HG03469 (cell line): Measurements from ENCODE around the gene NFKB2.

Experiments
- ATAC-seq: cut with Tn5 transposase; IDR thresholded peaks from one replicate; pipeline ENCODE4 v1.9.1; 2021; ENCODE audit warnings: mild to moderate bottlenecking, moderate library complexity, moderate number of reproducible peaks; ENCODE audit not compliant: unreplicated experiment

The NFKB2 gene

GRCh38 chr10:102395400-102396316, at the start of gene NFKB2:
TSS of gene NFKB2 (plus strand) at chr10:102395705. CDS start at chr10:102395960, 255 bp downstream.
- ATAC-seq = no peak

GRCh38 chr10:102347236-102347828, 48.2 kb upstream of the NFKB2 start:
- no peak for ATAC-seq

GRCh38 chr10:102352066-102352715, 43.3 kb upstream of the NFKB2 start:
- no peak for ATAC-seq

DNA sequence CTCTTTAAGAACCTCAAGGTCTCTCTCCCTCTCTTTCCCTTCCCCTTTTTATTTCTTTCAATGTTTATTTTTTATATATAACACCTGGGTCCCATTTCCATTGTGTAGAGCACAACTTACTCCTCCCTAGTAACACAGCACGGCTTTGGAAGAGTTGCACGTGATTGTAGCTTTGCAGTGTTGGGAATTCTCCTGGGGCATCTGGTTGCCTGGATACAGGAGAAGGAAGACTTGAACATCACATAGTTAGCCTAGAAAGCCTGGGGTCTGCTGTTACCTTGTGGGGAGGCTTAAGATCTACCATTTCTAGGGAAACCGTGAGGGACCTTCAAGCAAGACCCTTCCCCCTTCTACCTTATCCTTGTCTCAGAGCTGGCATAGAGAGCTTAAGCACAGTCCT, 41.1 kb upstream of the NFKB2 start:
- ATAC-seq = no peak

- ATAC-seq = no peak
Measured at GRCh38 chr10:102358712-102359382, 36.7 kb upstream of the NFKB2 start.

DNA sequence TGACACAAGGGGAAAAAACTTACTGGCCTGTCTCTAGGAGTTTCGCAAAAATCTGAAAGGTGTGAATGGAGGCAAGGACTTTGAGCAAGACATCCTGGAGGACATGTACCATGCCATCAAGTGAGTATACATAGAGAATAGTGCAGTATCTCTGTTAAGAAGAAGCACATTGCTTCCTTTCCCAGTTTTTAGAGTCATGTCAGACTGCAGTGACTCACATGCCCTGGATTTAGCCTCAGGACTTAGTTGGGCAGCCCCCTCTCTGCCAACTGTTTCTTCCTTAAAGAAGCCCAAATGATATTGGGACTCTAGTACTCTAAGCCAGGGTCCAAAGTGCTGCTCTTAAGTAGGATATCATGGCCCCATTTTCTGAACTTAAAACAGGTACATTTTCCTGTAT, 28.1 kb upstream of the NFKB2 start:
- no peak for ATAC-seq

GRCh38 chr10:102368077-102368476, 27.4 kb upstream of the NFKB2 start:
- no peak for ATAC-seq

DNA sequence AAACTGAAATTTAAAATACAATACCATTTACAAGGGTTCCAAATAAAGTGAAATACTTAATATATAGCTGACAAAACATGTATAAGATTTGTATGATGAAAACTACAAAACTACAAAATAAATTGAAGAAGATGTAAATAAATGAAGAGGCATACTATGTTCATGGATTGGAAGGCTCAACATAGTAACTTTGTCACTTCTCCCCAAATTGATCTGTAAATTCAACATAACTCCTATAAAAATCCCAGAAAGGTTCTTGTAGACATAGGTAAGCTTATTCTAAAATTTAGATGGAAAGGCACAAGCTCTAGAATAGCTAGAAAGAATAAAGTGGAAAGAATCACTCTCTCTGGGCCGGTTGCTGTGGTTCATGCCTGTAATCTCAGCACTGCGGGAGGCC, 24.2 kb upstream of the NFKB2 start:
- ATAC-seq = no peak

DNA sequence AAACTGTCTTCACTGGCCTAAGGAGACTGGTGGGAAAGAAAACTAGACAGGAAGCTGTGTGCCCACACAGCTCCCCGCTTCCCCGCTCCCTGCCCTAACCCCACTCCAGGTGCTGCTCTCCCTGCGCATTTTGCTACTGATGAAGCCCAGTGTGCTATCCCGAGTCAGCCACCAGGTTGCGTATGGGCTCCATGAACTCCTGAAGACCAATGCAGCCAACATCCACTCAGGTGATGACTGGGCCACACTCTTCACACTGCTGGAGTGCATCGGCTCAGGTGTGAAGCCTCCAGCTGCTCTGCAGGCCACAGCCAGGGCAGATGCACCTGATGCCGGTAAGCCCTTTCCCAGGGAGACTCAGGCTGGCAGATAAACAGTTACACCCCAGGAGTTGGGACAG, 20.3 kb upstream of the NFKB2 start:
- no peak for ATAC-seq

DNA sequence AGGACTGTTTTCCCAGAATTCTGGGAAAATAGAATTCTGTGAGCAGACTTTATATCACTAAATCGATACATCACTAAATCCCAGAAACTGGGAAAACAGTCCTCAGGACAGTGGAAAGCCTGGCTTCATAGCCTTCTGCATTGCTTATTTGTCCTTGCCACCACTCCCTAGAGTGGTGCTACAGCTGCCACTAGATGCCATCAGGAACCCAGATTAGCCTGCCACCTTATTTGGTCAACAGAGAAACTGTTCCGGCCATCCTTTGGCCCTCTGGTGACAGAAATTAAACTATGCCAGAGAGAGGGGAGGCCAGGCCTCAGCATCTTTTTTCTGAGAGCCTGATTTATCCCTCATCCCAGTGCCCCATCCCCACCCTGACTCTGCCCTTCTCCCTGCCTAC, 19.6 kb upstream of the NFKB2 start:
- no peak for ATAC-seq

GRCh38 chr10:102376901-102377300, 18.6 kb upstream of the NFKB2 start:
- no peak for ATAC-seq

GRCh38 chr10:102379383-102379782, 16.1 kb upstream of the NFKB2 start:
- no peak for ATAC-seq

DNA sequence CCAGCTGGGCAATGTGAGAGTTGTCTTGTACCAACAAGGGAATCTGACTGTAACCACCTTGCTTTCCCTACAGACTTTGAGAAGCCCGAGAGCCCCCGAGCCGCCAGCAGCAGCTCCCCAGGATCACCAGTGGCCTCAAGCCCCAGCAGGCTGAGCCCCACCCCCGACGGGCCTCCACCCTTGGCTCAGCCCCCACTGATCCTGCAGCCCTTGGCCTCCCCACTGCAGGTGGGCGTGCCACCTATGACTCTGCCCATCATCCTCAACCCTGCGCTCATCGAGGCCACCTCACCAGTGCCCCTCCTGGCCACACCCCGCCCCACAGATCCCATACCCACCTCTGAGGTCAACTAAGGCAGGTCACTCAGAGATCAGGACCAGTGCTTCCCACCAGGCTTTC, 13.5 kb upstream of the NFKB2 start:
- no peak for ATAC-seq

GRCh38 chr10:102382871-102383270, 12.6 kb upstream of the NFKB2 start:
- ATAC-seq = no peak

GRCh38 chr10:102384053-102384452, 11.5 kb upstream of the NFKB2 start:
- ATAC-seq = no peak

GRCh38 chr10:102384606-102385429, 10.7 kb upstream of the NFKB2 start:
- no peak for ATAC-seq

GRCh38 chr10:102389894-102390293, 5.6 kb upstream of the NFKB2 start:
- ATAC-seq = no peak

- no peak for ATAC-seq
Measured at GRCh38 chr10:102392306-102392705, 3.2 kb upstream of the NFKB2 start.

- ATAC-seq = no peak
Measured at GRCh38 chr10:102393411-102394078, 2.0 kb upstream of the NFKB2 start.
